GM18502 (cell line): ENCODE data around the gene CLEC16A.

ENCODE experiments used
- ATAC-seq: cut with Tn5 transposase; IDR thresholded peaks from one replicate; pipeline ENCODE4 v1.9.1; 2021; ENCODE audit warnings: mild to moderate bottlenecking; ENCODE audit not compliant: unreplicated experiment, poor library complexity

CLEC16A gene

DNA sequence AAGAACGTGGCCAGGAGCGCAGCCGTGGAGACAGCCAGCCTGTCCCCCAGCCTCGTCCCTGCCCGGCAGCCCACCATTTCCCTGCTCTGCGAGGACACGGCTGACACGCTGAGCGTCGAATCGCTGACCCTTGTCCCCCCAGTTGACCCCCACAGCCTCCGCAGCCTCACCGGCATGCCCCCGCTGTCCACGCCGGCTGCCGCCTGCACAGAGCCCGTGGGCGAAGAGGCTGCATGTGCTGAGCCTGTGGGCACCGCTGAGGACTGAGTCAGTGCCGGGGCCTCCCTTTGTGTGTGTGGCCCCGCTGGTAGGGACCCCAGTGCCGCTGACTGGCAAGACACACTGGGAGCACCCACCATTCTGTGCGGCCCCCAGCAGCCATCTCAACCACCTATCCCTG is 234.1 kb downstream of the CLEC16A start:
- ATAC-seq: no peak

DNA sequence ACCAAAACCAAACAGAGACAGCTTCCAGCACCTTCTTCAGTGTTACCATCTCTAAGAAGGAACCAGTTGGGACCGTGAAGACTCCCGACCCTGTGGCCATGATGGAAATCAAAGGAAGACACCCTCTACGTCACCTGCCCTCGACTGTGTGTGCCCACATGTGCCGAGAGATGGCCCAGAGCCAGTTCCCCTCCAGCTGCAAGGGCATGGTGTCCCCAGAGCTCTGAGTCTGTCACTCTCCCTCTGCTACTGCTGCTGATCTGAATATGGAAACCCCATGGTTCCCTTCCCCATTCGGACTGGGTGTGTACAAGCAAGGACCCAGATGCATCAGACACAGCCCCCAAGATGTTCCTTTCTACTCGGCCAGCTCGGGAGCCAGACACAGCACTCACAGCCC is 235.2 kb downstream of the CLEC16A start:
- ATAC-seq: no peak

DNA sequence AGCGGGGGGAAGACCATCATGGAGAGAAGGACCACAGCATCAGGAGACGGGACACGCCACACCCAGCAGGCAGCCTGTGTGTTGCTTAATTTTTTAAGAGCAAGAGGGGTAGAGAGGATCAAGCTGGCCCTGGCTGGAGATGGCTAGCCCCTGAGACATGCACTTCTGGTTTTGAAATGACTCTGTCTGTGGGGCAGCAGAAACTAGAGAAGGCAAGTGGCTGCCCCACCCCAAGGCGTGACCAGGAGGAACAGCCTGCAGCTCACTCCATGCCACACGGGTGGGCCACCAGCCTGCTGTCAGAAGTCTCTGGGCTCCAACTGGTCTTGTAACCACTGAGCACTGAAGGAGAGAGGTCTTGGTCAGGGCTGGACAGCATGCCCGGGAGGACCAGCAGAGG is 236.1 kb downstream of the CLEC16A start:
- no peak for ATAC-seq

GRCh38 chr16:11181242-11181898 is 237.0 kb downstream of the CLEC16A start:
- no peak for ATAC-seq

GRCh38 chr16:11181899-11182279 is 237.5 kb downstream of the CLEC16A start:
- ATAC-seq: no peak

GRCh38 chr16:11182411-11182810 is 238.0 kb downstream of the CLEC16A start:
- ATAC-seq: no peak

GRCh38 chr16:11183035-11183812 is 238.9 kb downstream of the CLEC16A start:
- ATAC-seq: peak; percentile 44

DNA sequence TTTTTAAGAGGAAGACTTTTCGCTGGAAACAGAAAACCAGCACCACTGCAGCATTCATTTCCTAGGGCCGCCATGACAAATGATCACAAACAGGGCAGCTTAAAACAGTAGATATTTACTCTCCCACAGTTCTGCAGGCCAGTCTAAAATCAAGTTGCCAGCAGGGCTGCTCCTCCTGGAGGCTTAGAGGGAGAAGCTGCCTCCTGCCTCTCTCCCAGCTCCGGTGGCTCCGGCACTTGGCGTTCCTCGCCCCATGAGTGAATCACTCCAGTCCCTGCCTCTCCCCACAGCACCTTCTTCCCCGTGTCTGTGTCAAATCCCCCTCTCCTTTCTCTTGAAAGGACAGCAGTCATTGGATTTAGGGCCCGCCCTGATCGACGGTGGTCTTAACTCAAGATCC is 239.6 kb downstream of the CLEC16A start:
- no peak for ATAC-seq

DNA sequence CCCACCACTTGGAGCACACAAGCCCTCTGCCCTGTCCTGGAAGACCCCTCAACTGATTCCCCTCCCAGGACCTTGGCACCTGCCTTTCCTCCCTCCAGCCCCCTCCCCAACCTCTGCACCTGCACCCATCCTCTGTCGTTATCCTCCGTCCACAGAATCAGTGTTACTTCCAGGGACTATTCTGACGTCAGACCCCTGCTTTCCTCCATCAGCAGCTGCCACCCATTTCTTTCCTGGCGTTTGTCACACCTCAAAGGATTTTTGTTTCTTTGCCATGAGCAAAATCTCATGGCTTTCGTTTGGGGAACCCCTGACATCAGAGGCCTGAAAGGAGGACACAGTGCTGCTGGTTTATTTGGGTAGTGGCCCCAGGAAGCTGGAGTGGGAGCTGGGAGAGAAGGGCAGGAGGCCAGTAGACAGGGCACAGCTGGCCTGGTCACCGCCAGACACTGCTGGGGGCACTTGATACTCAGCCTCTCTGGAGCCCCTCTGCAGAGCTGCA is 243.2 kb downstream of the CLEC16A start:
- ATAC-seq: no peak

- ATAC-seq: no peak
Observed at GRCh38 chr16:11188801-11189740, 244.7 kb downstream of the CLEC16A start.

GRCh38 chr16:11190588-11191560 is 246.5 kb downstream of the CLEC16A start:
- ATAC-seq: no peak

DNA sequence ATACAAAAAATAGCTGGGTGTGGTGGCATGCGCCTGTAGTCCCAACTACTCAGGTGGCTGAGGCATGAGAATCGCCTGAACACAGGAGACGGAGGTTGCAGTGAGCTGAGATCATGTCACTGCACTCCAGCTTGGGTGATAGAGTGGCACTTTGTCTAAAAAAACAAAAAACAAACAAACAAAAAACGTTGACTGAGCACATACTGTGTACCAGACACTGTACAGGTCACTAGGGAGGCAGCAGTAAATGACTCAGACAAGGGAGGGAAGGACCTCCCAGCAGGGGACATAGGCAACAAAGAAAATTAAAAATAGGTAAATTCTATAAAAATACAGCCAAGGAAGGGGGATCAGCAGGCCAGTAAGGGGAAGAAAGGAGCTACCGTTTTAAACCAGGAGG is 247.3 kb downstream of the CLEC16A start:
- no peak for ATAC-seq

GRCh38 chr16:11193494-11193893 is 249.1 kb downstream of the CLEC16A start:
- no peak for ATAC-seq

GRCh38 chr16:11194913-11195312 is 250.5 kb downstream of the CLEC16A start:
- ATAC-seq: no peak

- ATAC-seq: no peak
Observed at GRCh38 chr16:11196286-11196828, 252.0 kb downstream of the CLEC16A start.

DNA sequence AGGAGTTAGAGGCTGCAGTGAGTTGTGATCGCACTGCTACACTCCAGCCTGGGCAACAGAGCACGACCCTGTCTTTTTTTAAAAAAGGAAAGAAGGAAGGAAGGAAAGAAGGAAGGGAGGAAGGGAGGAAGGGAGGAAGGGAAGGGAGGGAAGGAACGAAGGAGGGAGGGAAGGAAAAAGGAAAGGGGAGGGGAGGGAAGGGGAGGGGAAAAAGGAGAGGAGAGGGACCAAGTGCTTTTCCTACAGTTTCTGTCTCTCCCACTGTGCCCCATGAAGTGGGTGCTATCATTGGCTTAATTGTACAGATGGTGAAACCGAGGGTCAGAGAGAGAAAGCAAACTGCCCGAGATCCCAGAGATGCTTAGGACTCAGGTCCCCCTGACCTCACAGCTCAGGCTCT is 254.0 kb downstream of the CLEC16A start:
- no peak for ATAC-seq

GRCh38 chr16:11198828-11199227 is 254.5 kb downstream of the CLEC16A start:
- ATAC-seq: no peak

GRCh38 chr16:11200592-11200991 is 256.2 kb downstream of the CLEC16A start:
- no peak for ATAC-seq

GRCh38 chr16:11201498-11202259 is 257.3 kb downstream of the CLEC16A start:
- ATAC-seq: no peak
